Amniotic stem cell (primary cell): Measurements from ENCODE around the gene RASSF4.
"Not testable (repeated sequence)": the region's sequence is repeated elsewhere in the genome, so short reads cannot be mapped to it uniquely, and the experiment has no call there.

Experiments
- DNase-seq: peaks from one replicate; lab custom pipeline; 2025; lab: John Stamatoyannopoulos, UW

Gene RASSF4

DNA sequence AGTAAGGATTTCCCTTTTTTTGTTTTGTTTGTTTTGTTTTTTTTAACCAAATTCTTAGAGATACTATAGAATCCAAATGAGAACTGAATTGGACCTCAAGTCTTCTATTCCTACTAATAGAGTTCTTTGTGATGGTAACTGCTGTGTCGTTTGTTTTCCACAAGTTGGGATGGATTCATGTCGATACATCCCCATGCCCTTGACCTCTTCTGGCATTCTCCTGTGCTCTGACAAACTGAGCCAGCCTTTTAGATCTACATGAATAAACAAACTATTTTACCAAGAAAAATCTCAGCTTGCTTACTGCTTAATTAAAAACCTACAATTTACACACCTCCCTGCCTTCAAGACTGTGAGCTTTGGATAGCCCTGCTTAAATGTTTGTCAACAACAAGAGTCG is 45.1 kb downstream of the RASSF4 start:
- DNase-seq, result no peak

DNA sequence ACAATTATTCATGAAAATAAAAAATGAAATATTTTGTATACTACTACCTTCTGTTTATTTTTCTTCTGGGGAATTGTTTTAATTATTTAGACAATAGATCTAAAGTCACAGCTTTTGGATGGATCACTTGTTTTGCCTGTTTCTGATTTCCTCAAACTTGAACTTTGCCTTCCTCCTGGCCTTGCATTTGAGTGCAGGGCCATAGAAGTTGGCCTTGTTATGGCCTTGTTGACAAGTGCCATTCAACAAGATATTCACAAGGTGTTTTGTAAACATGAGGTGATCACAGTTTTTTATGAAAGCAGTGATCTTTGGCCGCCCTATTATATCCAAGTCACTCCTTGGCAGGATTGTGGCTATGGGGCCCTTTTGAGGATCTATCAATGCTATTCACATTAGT is 45.7 kb downstream of the RASSF4 start:
- DNase-seq, result no peak

DNA sequence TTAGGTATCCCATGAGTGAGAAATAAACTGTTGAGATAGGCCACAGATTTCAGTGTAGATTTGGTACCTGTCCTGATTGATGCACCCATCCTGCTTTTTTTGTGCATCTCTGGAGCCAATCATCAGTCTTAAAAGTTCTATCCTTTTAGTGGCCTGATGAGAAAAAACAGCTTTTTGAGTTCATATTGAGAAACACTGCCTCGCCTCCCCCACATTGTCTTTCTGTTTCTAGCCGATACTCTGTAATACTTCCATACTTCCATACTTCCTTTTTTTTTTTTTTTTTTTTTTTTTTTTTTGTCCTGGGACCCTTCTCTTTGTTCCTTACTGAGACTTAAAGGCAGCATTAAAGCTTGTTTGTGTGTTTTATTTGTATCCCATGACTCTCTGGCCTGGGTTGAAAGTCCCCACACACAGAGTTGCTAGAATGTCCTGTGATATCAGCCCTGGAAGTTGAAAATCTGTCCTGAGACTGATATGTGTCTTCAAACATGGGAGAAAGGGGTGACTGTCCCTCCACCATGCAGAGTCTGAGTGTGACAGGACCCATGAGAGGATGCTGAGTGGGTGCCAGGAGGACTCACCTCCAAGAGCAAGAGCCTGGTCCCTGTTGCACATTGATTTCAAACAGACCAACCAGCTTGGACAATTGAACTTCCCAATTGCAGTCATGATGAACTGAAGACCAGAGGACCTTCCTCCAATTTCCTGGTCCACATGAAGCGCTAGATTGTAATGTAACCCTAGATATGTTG is 46.9 kb downstream of the RASSF4 start:
- DNase-seq, result no peak

DNA sequence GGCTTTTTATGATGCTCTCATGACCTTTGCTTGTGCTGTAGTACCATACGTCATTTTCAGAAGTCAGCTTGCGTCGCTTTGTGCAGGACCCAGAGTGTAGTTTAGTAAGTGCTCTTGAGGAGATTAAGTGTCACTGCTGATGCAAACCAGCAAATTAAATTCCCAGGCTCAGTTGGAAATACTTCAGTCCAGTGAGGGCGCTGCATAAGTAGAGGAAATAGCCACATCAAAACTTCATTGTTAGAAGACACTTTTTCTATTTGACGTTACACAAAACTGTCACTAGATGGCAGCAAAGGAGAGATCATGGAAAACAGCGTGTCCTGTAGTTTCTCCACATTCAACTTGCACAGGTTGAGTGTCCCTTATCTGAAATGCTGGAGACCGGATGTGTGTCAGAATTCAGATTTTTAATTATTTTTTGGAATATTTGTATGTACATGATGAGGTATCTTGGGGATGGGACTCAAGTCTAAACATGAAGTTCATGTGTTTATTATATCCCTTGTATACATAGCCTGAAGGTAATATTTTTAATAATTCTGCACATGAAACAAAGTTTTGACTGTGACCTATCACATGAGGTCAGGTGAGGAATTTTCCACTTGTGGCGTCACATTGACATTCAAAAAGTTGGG is 49.0 kb downstream of the RASSF4 start:
- DNase-seq, result peak; percentile 70

DNA sequence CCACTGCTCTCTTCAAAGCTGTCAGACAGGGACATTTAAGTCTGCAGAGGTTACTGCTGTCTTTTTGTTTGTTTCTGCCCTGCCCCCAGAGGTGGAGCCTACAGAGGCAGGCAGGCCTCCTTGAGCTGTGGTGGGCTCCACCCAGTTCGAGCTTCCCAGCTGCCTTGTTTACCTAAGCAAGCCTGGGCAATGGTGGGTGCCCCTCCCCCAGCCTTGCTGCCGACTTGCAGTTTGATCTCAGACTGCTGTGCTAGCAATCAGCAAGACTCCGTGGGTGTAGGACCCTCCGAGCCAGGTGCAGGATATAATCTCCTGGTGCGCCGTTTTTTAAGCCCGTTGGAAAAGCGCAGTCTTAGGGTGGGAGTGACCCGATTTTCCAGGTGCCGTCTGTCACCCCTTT is 55.0 kb downstream of the RASSF4 start:
- not testable (repeated sequence) for DNase-seq

DNA sequence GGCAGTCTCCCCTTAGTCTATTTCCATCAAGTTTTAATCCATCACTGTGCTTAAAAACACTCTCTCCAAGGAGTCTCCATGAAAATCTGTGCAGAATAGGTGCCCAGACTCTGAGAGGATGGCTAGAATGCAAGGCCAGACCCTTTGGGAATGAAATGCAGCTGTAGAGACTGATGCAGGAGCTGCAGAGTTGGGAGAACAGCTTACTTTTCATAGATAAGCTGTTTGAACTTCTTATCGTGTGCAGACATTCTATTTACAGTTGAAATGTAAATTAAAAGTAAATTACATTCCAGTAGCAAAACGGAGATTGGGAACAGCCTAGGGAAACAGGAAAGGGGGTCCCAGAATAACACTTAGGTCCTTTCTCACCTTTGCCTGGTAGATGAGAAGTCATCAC is 56.0 kb downstream of the RASSF4 start:
- DNase-seq, result no peak

DNA sequence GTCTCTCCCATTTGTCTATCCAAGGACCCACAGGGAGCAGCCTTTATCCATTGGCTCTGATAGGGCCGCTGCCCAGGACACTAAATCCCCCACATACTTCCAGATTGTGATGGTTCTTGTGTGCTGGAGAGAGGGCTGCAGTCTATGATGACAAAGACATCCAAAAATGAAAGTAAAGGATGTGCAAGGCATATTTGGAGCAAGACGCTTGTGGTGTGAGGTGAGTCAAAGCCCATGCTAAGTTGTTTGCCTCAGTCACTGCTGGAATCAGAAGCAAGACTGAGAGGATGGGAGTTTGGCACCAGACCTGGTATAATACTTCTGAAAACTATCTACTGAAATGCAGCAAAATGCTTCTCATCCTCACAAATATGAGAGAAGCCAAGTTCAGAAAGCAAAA is 63.8 kb downstream of the RASSF4 start:
- DNase-seq, result no peak

DNA sequence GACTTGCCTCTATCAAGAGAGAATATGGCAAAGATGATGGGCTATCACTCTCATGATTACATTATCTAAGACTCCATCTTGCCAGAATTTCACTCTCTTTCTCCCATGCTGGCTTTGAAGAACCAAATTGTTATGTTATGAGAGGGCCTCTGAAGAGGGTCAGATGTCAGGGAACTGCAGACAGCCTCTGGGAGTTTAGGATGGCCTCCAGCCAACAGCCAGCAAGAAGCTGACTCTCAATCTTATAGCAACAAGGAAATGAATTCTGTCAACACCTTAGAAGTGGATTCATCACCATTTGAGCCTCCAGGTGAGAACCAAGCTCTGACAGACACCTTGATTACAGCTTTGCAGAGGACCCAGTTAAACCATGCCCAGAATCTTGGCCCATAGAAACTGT is 74.7 kb downstream of the RASSF4 start:
- DNase-seq, result no peak

DNA sequence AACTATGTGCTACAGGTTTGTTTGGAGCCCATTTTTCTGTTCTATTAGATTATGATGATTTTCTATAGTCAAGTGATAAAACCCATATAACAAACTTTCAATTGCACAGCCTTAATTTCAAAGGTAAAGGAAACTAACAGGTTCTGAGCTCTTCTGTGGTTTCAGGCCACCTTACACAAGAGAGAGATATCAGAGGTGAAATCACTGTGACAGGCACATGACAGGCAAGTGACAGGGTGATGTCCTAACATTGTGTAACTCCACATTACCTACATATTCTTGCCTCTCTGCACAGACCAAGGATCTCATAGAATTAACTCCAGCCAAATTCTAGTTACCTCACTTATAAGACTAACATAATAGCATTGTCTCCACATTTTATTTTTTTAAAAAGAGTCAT is 76.1 kb downstream of the RASSF4 start:
- DNase-seq, result no peak

DNA sequence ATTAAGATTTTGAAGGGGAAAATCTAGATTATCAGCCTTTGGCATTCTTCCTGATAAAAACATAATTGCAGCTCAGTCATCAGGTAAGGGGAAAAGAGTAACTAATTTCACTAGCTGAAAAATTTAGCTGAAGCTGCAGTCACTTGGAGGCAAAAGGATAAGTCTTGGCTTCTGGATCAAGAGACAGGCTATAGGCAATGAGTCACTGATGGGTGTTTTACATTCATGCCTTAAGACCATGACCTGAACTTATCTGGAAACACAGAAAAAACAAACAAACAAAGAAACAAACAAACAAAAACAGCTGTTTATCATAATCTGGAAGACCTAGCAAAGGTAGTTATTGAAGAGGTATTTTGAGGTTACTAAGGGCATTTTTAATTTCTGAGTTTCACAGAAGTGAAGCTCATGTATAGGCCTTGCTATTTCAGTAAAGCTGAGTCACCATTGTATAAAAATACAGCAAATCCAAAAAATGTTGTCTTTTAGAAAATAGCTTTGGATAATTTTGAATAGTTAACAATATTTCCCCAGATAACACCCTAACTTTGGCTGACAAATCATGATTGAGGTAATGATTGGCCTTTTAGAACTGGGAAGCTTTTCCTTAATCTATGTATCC is 81.4 kb downstream of the RASSF4 start:
- no peak for DNase-seq

DNA sequence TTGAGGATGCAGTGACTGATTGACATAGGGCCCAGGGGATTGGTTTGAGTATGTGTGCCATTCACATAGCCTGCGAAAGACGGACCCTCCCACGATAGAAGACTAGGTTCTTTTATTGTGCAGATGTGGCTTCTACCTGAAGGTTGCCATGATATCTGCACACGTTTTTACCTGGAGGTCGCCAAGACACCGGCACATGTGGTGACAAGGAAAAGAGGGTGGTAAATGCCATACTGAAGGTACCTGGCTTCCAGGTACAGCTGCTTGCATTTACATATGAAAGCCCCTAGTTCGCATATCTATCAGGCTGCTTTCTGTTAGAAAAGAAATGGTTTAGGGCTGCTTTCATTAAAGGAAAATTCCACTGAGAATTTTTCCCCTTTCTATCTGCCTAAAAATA is 84.7 kb downstream of the RASSF4 start:
- no peak for DNase-seq
